HCT116 (cell line): ENCODE measurements around the gene PRPF18.

Source experiments
- ELF1 ChIP-seq: IDR thresholded peaks from 2 replicates; pipeline ENCODE4 v1.6.1; 2012; ENCODE audit warnings: low read depth, borderline replicate concordance
- JUND ChIP-seq: IDR thresholded peaks from 2 replicates; pipeline ENCODE4 v1.6.1; 2012

DNA sequence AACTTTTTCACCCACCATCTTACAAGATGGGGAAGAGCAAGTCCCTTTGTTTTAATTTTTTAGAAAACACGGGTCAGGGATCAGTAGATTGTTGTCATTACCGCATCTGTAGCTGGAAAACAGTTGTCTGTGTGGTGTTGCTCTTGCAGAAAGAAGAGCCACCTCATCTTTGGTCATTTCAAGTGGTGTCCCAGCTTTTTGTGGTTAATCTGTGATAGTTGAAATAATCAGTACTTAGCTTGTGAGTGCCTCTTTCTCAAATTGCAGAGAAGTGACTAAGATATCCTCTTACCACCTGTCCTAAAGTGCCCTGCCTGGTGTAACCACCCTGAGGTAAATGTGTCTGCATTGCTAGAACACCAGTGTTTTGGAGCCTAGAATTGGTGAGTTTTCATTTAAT lies 5.5 kb downstream of the PRPF18 start:
- TF ChIP-seq JUND: no peak
- no peak for TF ChIP-seq ELF1
